NCI-H2081 (cell line): Measurements from ENCODE around the gene MBP.
A peak's percentile ranks its signal among the peaks of the same experiment; 100 is the strongest.

Experiments
- DNase-seq, 2 experiments: peaks; one replicate each; lab custom pipeline; 2025; lab: John Stamatoyannopoulos, UW

The MBP gene

GRCh38 chr18:76988031-76988826 is 144.4 kb downstream of the MBP start:
- no peak for DNase-seq

GRCh38 chr18:76986406-76986805 is 146.2 kb downstream of the MBP start:
- no peak for DNase-seq

GRCh38 chr18:76985951-76986236 is 146.7 kb downstream of the MBP start:
- no peak for DNase-seq

GRCh38 chr18:76985156-76985950 is 147.2 kb downstream of the MBP start:
- no peak for DNase-seq

- no peak for DNase-seq
These were observed 148.1 kb downstream of the MBP start for GRCh38 chr18:76984193-76985155.

- no peak for DNase-seq
These were observed 149.0 kb downstream of the MBP start for GRCh38 chr18:76983613-76984051.

GRCh38 chr18:76982841-76983583 is 149.6 kb downstream of the MBP start:
- peak; percentile 79 to 83 for DNase-seq

GRCh38 chr18:76982038-76982437 is 150.5 kb downstream of the MBP start:
- no peak for DNase-seq

GRCh38 chr18:76981396-76981968 is 151.1 kb downstream of the MBP start:
- no peak for DNase-seq

- DNase-seq, result no peak
These were observed 151.8 kb downstream of the MBP start for GRCh38 chr18:76980663-76981395.

- no peak for DNase-seq
These were observed 152.7 kb downstream of the MBP start for GRCh38 chr18:76979906-76980305.

- DNase-seq, result no peak
These were observed 153.4 kb downstream of the MBP start for GRCh38 chr18:76979111-76979751.

GRCh38 chr18:76978616-76979015 is 154.0 kb downstream of the MBP start:
- no peak for DNase-seq

GRCh38 chr18:76977684-76978232 is 154.8 kb downstream of the MBP start:
- no peak for DNase-seq

GRCh38 chr18:76977108-76977621 is 155.4 kb downstream of the MBP start:
- DNase-seq, result peak in 1 of 2 experiments; percentile 12

GRCh38 chr18:76975577-76976110 is 156.9 kb downstream of the MBP start:
- DNase-seq, result no peak

GRCh38 chr18:76974386-76974785 is 158.2 kb downstream of the MBP start:
- DNase-seq, result no peak

GRCh38 chr18:76973520-76974266 is 158.9 kb downstream of the MBP start:
- no peak for DNase-seq
